HUDEP-2 (cell line): ENCODE data around the gene STX8.

Source experiments
- DNase-seq, 76 experiments: peaks; one replicate each; lab custom pipeline; 2025; ENCODE audit not compliant: unreplicated experiment in 76 of 76; lab: John Stamatoyannopoulos, UW

Gene STX8

GRCh38 chr17:9557857-9558256 is 17.8 kb downstream of the STX8 start:
- no peak for DNase-seq

GRCh38 chr17:9557161-9557755 is 18.4 kb downstream of the STX8 start:
- DNase-seq = no peak

DNA sequence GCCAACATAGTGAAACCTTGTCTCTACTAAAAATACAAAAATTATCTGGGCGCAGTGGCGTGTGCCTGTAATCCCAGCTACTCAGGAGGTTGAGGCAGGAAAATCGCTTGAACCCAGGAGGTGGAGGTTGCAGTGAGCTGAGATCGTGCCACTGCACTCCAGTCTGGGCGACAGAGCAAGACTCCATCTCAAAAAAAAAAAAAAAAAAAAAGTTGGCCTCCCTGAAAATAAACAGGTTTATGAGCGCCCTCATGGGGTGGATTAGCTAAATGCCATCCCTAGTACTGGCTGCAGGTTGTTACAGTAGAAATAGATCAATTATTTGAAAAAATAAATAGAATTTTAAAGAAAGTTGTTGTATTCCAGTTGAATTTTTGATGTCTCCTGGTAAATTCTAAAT is 20.9 kb downstream of the STX8 start:
- peak in 57 of 76 experiments; percentile 2 to 66 (median 34) for DNase-seq

- DNase-seq = no peak
Observed at GRCh38 chr17:9553596-9553995, 22.0 kb downstream of the STX8 start.

- DNase-seq = no peak
Observed at GRCh38 chr17:9553181-9553580, 22.4 kb downstream of the STX8 start.

GRCh38 chr17:9549215-9549614 is 26.4 kb downstream of the STX8 start:
- no peak for DNase-seq

DNA sequence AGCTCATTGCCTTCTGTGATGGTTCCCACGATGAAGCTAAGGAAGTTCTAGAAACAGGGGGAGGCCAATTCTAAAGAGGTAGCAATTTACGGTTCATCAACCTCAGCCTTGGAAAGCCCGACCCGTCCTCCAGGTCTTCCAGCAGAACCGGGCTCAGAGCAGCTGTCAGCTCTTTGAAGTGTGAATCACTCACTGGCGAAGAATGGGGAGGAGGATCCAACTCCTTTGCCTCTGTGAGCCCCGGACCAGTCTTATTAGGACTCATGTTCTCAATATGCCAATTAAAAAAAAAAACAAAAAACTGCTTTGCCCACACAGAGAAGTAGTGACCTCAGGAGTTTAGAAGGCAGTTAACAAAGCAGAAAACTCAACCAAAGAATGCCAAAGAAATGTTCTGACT is 31.4 kb downstream of the STX8 start:
- DNase-seq = no peak

GRCh38 chr17:9541718-9542117 is 33.9 kb downstream of the STX8 start:
- no peak for DNase-seq

- no peak for DNase-seq
Observed at GRCh38 chr17:9538626-9539025, 37.0 kb downstream of the STX8 start.

DNA sequence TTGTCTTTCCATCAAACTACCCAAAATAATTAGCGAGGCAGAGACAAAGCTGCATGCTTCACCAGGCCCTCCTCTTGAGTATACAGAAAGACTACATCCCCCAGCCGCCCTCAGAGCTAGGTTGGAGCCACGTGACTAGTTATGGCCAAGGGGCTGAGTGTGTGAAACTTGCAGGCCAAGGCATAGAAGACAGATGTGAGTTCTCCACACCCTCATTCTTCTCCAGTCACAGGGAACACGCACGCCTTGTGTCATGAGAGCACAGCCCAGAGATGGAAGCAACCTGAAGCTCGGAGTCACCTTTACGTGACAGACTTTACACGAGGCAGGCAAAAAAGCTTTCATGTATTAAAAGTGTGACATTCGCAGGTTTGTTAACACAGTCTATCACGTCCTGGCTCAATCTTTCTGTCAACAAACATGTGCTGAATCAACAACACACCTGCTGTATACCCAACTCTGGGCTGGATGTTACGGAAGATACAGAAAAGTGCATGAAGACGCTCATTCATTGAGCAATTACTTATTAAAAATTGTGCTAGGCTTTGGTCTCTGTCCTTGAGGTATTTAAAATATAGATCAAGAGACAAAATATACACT is 38.3 kb downstream of the STX8 start:
- no peak for DNase-seq

DNA sequence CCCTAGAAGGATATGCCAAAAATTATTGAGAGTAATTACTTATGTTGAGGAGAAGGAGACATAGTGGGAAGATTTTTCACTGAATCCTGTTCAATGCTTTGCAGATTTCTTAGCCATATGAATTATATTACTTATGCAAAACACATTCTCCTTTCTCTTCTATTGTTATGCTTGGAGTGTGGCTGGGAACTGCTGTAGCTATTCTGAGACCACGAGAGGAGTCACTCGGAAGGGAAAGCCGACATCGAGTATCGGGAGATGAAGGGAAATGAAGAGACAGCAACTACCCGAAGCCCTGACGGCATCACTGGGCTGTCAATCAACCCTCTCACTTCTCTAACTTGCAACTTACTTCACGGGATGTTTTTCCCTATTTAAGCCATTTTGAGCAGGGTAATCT is 39.6 kb downstream of the STX8 start:
- DNase-seq = no peak

GRCh38 chr17:9533441-9533840 is 42.2 kb downstream of the STX8 start:
- DNase-seq = no peak

DNA sequence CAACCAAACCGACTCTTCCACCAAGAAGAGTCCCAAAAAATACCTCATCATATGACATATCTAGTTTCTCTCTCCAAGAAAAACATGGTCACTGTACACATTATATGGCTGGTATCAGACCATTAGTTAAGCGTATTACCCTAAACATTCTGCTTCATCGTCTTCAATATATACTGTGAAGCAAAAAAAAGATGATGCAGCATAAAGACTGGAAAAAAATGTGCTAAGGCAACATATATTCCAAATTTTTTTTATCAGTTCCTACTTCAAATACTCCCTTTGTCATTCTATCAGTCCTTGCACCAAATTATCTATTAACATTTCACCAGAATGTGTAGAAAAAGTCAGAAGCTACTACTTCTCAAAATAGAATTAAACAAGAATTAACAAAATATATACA is 42.9 kb downstream of the STX8 start:
- DNase-seq = no peak

DNA sequence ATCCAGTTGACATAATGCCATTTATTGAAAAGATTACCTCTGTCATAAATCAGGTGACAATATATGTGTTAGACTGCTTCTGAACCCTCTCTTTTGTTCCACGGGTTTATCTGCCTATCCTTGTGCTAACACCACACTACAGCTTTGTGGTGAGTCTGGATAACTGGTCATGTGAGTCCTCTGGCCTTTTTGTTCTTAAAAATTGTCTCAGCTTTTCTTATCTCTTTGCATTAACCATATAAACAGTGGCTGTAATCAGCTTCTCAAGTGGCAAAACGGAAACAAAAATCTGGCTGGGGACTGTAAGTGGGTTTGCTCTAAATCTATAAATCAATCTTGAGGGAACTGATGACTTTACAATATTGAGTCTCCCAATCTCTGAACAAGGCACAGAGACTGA is 44.6 kb downstream of the STX8 start:
- DNase-seq = peak in 24 of 76 experiments; percentile 2 to 49 (median 22)

- peak in 1 of 76 experiments; percentile 3 for DNase-seq
Observed at GRCh38 chr17:9529033-9529700, 46.5 kb downstream of the STX8 start.

DNA sequence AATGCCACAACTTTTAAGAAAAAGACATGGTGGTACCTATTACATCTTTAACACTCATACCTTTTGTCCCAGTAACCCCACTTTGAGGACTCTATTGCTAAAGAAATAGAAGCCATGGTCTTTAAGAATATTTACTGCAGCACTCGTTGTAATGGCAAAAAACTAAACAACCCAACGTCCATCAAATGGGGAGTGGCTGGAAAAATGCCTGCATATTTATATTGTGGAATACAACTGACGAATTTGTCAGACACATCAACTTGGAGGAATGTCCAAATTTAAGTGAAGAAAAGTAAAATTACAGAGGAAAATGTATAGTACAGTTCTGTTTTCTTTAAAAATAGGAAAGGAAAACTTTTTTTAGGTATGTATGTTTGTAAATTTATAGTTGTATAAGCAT is 47.8 kb downstream of the STX8 start:
- DNase-seq = no peak

- DNase-seq = peak in 13 of 76 experiments; percentile 3 to 32 (median 13)
Observed at GRCh38 chr17:9522074-9522473, 53.5 kb downstream of the STX8 start.

- no peak for DNase-seq
Observed at GRCh38 chr17:9521062-9521461, 54.6 kb downstream of the STX8 start.

- no peak for DNase-seq
Observed at GRCh38 chr17:9520649-9521048, 55.0 kb downstream of the STX8 start.

- no peak for DNase-seq
Observed at GRCh38 chr17:9519583-9520272, 55.9 kb downstream of the STX8 start.

- no peak for DNase-seq
Observed at GRCh38 chr17:9517396-9517795, 58.2 kb downstream of the STX8 start.

GRCh38 chr17:9513266-9513665 is 62.4 kb downstream of the STX8 start:
- no peak for DNase-seq
